Activated T-helper 17 cell treated with anti-CD3 and anti-CD28 coated beads, Interleukin-2, amount 50 U/mL, for 72 hours (primary cell): ENCODE measurements around the gene NCDN. TPM values are rescaled to one million over a fixed set of nuclear protein-coding genes. Genes with fewer than 3 reads are reported as not detected.

Source experiments
- ATAC-seq: fragments of 150-1000 bp; cut with Tn5 transposase; replicated peaks from 2 replicates; pipeline ENCODE4 v1.10.0; 2021; ENCODE audit warnings: mild to moderate bottlenecking, moderate library complexity
- H3K27ac Mint-ChIP-seq: one replicate; pipeline ENCODE4 v1.8.0; 2022; ENCODE audit warnings: mixed read lengths
- H3K27me3 Mint-ChIP-seq: one replicate; pipeline ENCODE4 v1.8.0; 2022; ENCODE audit warnings: mixed read lengths
- H3K36me3 Mint-ChIP-seq: one replicate; pipeline ENCODE4 v1.8.0; 2022; ENCODE audit warnings: low read depth, mild to moderate bottlenecking, mixed read lengths
- H3K4me1 Mint-ChIP-seq: one replicate; pipeline ENCODE4 v1.8.0; 2022; ENCODE audit warnings: mixed read lengths
- H3K4me3 Mint-ChIP-seq: one replicate; pipeline ENCODE4 v1.8.0; 2022; ENCODE audit warnings: mild to moderate bottlenecking, mixed read lengths
- H3K9me3 Mint-ChIP-seq: one replicate; pipeline ENCODE4 v1.8.0; 2022; ENCODE audit warnings: mixed read lengths
- total RNA-seq, 2 donors: library from RNA; stranded (reverse); gene quantifications; one replicate each; pipeline ENCODE4 v1.2.3, GENCODE V29; 2022

NCDN gene
- total RNA-seq, 2 donors from 2014 or later, result 37.1 to 42.4 TPM

- no peak for ATAC-seq
- Mint-ChIP-seq H3K4me1 (peaks cover 53% of the 10 kb centered on the region), H3K36me3 (peaks cover 53% of the 10 kb centered on the region), H3K27ac (peak overlapping the region; percentile 15), H3K4me3 (peak overlapping the region; percentile 77), H3K27me3 (no peaks in the 10 kb centered on the region), H3K9me3 (no peaks in the 10 kb centered on the region)
Observed at GRCh38 chr1:35537806-35538205, 19.8 kb upstream of the NCDN start.

- peaks cover 53% of the 10 kb centered on the region for H3K36me3 Mint-ChIP-seq
- ATAC-seq, result peak; percentile 70
- H3K9me3 Mint-ChIP-seq, result no peaks in the 10 kb centered on the region
- peak overlapping the region; percentile 80 for H3K27ac Mint-ChIP-seq
- H3K4me1 Mint-ChIP-seq, result peaks cover 60% of the 10 kb centered on the region
- peak overlapping the region; percentile 77 for H3K4me3 Mint-ChIP-seq
- H3K27me3 Mint-ChIP-seq, result no peaks in the 10 kb centered on the region
Observed at GRCh38 chr1:35539073-35539823, 18.4 kb upstream of the NCDN start.

- Mint-ChIP-seq H3K4me1 (peaks cover 62% of the 10 kb centered on the region), H3K27ac (peak overlapping the region; percentile 80), H3K36me3 (peaks cover 55% of the 10 kb centered on the region), H3K9me3 (no peaks in the 10 kb centered on the region), H3K27me3 (no peaks in the 10 kb centered on the region), H3K4me3 (peak overlapping the region; percentile 77)
- peak; percentile 71 for ATAC-seq
Observed at GRCh38 chr1:35539824-35540261, 17.8 kb upstream of the NCDN start.

- Mint-ChIP-seq H3K9me3 (no peaks in the 10 kb centered on the region), H3K4me3 (no peak overlapping the region), H3K27ac (peak overlapping the region; percentile 82), H3K36me3 (peaks cover 78% of the 10 kb centered on the region), H3K27me3 (no peaks in the 10 kb centered on the region), H3K4me1 (peaks cover 34% of the 10 kb centered on the region)
- ATAC-seq, result peak; percentile 74
Observed at GRCh38 chr1:35544976-35545375, 12.6 kb upstream of the NCDN start.

GRCh38 chr1:35546614-35547013 lies 11.0 kb upstream of the NCDN start:
- Mint-ChIP-seq H3K9me3 (no peaks in the 10 kb centered on the region), H3K4me1 (peaks cover 30% of the 10 kb centered on the region), H3K4me3 (no peak overlapping the region), H3K36me3 (peaks cover 90% of the 10 kb centered on the region), H3K27ac (no peak overlapping the region), H3K27me3 (no peaks in the 10 kb centered on the region)
- ATAC-seq, result no peak

GRCh38 chr1:35553851-35554250 lies 3.7 kb upstream of the NCDN start:
- H3K4me1 Mint-ChIP-seq, result peaks cover 20% of the 10 kb centered on the region
- H3K27ac Mint-ChIP-seq, result peak overlapping the region; percentile 100
- H3K27me3 Mint-ChIP-seq, result no peaks in the 10 kb centered on the region
- no peak overlapping the region for H3K4me3 Mint-ChIP-seq
- no peak for ATAC-seq
- no peaks in the 10 kb centered on the region for H3K9me3 Mint-ChIP-seq
- H3K36me3 Mint-ChIP-seq, result peaks cover 77% of the 10 kb centered on the region

GRCh38 chr1:35554266-35555211 lies 3.1 kb upstream of the NCDN start:
- peak overlapping the region; percentile 99 for H3K4me3 Mint-ChIP-seq
- ATAC-seq, result no peak
- H3K9me3 Mint-ChIP-seq, result no peaks in the 10 kb centered on the region
- no peaks in the 10 kb centered on the region for H3K27me3 Mint-ChIP-seq
- H3K4me1 Mint-ChIP-seq, result peaks cover 25% of the 10 kb centered on the region
- peak overlapping the region; percentile 100 for H3K27ac Mint-ChIP-seq
- peaks cover 75% of the 10 kb centered on the region for H3K36me3 Mint-ChIP-seq

- ATAC-seq, result no peak
- H3K4me3 Mint-ChIP-seq, result peak overlapping the region; percentile 99
Observed at GRCh38 chr1:35555212-35555584, 2.4 kb upstream of the NCDN start.

GRCh38 chr1:35555601-35556477 lies 1.8 kb upstream of the NCDN start:
- ATAC-seq, result peak; percentile 48
- Mint-ChIP-seq H3K27ac (peak overlapping the region; percentile 100), H3K27me3 (no peaks in the 10 kb centered on the region), H3K36me3 (peaks cover 67% of the 10 kb centered on the region), H3K4me1 (peaks cover 29% of the 10 kb centered on the region), H3K4me3 (peak overlapping the region; percentile 99), H3K9me3 (no peaks in the 10 kb centered on the region)

More at GRCh38 chr1:35555212-35555584, 2.4 kb upstream of the NCDN start:
- Mint-ChIP-seq H3K27ac (peak overlapping the region; percentile 100), H3K4me1 (peaks cover 29% of the 10 kb centered on the region), H3K9me3 (no peaks in the 10 kb centered on the region), H3K36me3 (peaks cover 71% of the 10 kb centered on the region), H3K27me3 (no peaks in the 10 kb centered on the region)

- H3K36me3 Mint-ChIP-seq, result peaks cover 67% of the 10 kb centered on the region
Observed at GRCh38 chr1:35556484-35557117, 998 bp upstream of the NCDN start.

GRCh38 chr1:35557118-35557610 lies 435 bp upstream of the NCDN start, which contains the start of gene KIAA0319L:
TSS of gene KIAA0319L (minus strand) at chr1:35557403. CDS start at chr1:35554491, 2,912 bp downstream.
- Mint-ChIP-seq H3K36me3 (peaks cover 67% of the 10 kb centered on the region), H3K4me3 (peak within 1 kb of the TSS; percentile 99), H3K4me1 (peaks cover 41% of the 10 kb centered on the region), H3K27ac (peak within 1 kb of the TSS; percentile 100), H3K9me3 (no peaks in the 10 kb centered on the region), H3K27me3 (no peaks in the 10 kb centered on the region)
- peak; percentile 84 for ATAC-seq

More at GRCh38 chr1:35556484-35557117, 998 bp upstream of the NCDN start:
- Mint-ChIP-seq H3K9me3 (no peaks in the 10 kb centered on the region), H3K4me3 (peak overlapping the region; percentile 99), H3K27ac (peak overlapping the region; percentile 100), H3K4me1 (peaks cover 36% of the 10 kb centered on the region), H3K27me3 (no peaks in the 10 kb centered on the region)
- ATAC-seq, result no peak

- Mint-ChIP-seq H3K4me1 (peaks cover 41% of the 10 kb centered on the region), H3K27me3 (no peaks in the 10 kb centered on the region), H3K36me3 (peaks cover 65% of the 10 kb centered on the region), H3K9me3 (no peaks in the 10 kb centered on the region), H3K4me3 (peak overlapping the region; percentile 99), H3K27ac (peak overlapping the region; percentile 100)
- no peak for ATAC-seq
Observed at GRCh38 chr1:35558374-35559316, 1.0 kb downstream of the NCDN start.
